ENCODE results near the gene RABEP1.
A peak's percentile ranks its signal among the peaks of the same experiment; 100 is the strongest.

RABEP1 gene

GRCh38 chr17:5272322-5272721, 9.8 kb upstream of the RABEP1 start:
- DNase-seq (ENCODE audit: extremely low read depth, low read depth) = no peak
- H3K4me3 ChIP-seq (replicated peaks; ENCODE audit: low read depth, low read length) = no peak overlapping the region
- TF ChIP-seq CTCF (IDR thresholded peaks at IDR 0.05; ENCODE audit: low read depth, low read length, missing control alignments) = no peak

GRCh38 chr17:5282642-5283217, 646 bp downstream of the RABEP1 start:
- TF ChIP-seq CTCF (IDR thresholded peaks at IDR 0.05; ENCODE audit: low read depth, low read length, missing control alignments) = no peak
- DNase-seq (ENCODE audit: extremely low read depth, low read depth) = no peak
- peak overlapping the region; percentile 79 for H3K4me3 ChIP-seq (replicated peaks; ENCODE audit: low read depth, low read length)

- no peak for TF ChIP-seq CTCF (IDR thresholded peaks at IDR 0.05; ENCODE audit: low read depth, low read length, missing control alignments)
- peak overlapping the region; percentile 79 for H3K4me3 ChIP-seq (replicated peaks; ENCODE audit: low read depth, low read length)
- no peak for DNase-seq (ENCODE audit: extremely low read depth, low read depth)
These were observed 1.7 kb downstream of the RABEP1 start for GRCh38 chr17:5283571-5284315.

- no peak overlapping the region; the same call in 1 of the 2 replicates for H3K4me3 ChIP-seq (replicated peaks; ENCODE audit: low read depth, low read length)
- DNase-seq (ENCODE audit: extremely low read depth, low read depth) = no peak
- TF ChIP-seq CTCF (IDR thresholded peaks at IDR 0.05; ENCODE audit: low read depth, low read length, missing control alignments) = no peak
These were observed 2.6 kb downstream of the RABEP1 start for GRCh38 chr17:5284681-5285080.

- H3K4me3 ChIP-seq (replicated peaks; ENCODE audit: low read depth, low read length) = no peak overlapping the region
- DNase-seq (ENCODE audit: extremely low read depth, low read depth) = no peak
- TF ChIP-seq CTCF (IDR thresholded peaks at IDR 0.05; ENCODE audit: low read depth, low read length, missing control alignments) = no peak
These were observed 4.8 kb downstream of the RABEP1 start for GRCh38 chr17:5286846-5287245.

- H3K4me3 ChIP-seq (replicated peaks; ENCODE audit: low read depth, low read length) = no peak overlapping the region
- no peak for TF ChIP-seq CTCF (IDR thresholded peaks at IDR 0.05; ENCODE audit: low read depth, low read length, missing control alignments)
- DNase-seq (ENCODE audit: extremely low read depth, low read depth) = no peak
These were observed 9.7 kb downstream of the RABEP1 start for GRCh38 chr17:5291683-5292350.
